Measurements from ENCODE around the gene GLUD2.

DNA sequence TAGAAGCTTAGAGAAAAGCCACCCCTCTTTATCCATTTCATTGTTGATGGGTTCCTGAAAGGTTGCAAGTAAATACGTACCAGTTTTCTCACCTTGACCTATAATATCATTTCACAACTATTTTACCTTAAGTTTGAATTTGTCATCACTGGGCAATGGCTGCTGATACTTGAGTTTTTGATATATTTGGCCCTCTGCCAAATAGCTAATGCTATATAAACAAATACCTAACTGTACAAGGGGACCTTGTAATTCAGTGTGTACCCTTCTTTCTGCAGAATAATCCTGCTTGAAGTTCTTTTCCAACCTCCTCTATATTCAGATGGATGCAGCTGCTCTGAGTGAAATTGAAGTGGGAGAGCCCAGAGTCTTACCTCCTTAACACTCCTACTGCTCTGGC lies 19.0 kb upstream of the GLUD2 start:
- TF ChIP-seq CTCF (IDR thresholded peaks at IDR 0.05; ENCODE audit: insufficient read depth, low read length, poor library complexity, severe bottlenecking) (no peak), EZH2phosphoT487 (conservative IDR thresholded peaks at IDR 0.05; ENCODE audit: low read length) (no peak)
